Measurements from ENCODE around the gene ICAM1.

ICAM1 gene

GRCh38 chr19:10334588-10335351, 63.9 kb downstream of the ICAM1 start:
- DNase-seq (ENCODE audit: low read depth, low spot score): peak; percentile 34
- H3K4me3 ChIP-seq (ENCODE audit: low read length): no peak overlapping the region

- no peak overlapping the region for H3K4me3 ChIP-seq (ENCODE audit: low read length)
Observed at GRCh38 chr19:10335352-10335985, 64.5 kb downstream of the ICAM1 start.

More at GRCh38 chr19:10335352-10335985, 64.5 kb downstream of the ICAM1 start:
- no peak for DNase-seq (ENCODE audit: low read depth, low spot score)

Data from Jurkat, Clone E6-1 (cell line).